PC-9 (cell line): Measurements from ENCODE around the gene FAM32A. TPM values are rescaled to one million over a fixed set of nuclear protein-coding genes. Genes with fewer than 3 reads are reported as not detected.

Source experiments
- BruUV-seq: library from RNA; stranded (reverse); fragments of 400-500 nt; replicated peaks from 2 replicates; lab custom pipeline; 2021; lab: Mats Ljungman, UMichigan
- CTCF ChIA-PET: fragments of 300-600 bp; sonication (Branson Sonifier 250); formaldehyde crosslinking; loops from one replicate; lab custom pipeline; 2022; ENCODE audit warnings: antibody characterized with exemption; lab: Charles Lee
- POLR2A ChIA-PET: fragments of 300-600 bp; sonication (Branson Sonifier 250); formaldehyde crosslinking; loops from one replicate; lab custom pipeline; 2022; ENCODE audit warnings: antibody characterized with exemption; ENCODE audit not compliant: unreplicated experiment; lab: Charles Lee
- DNase-seq, 2 experiments: peaks; one replicate each; pipeline versions ENCODE4 v3.0.0 to v3.0.0-alpha.2; 2015 to 2022; ENCODE audit warnings: mixed read lengths in 1 of 2
- H2AFZ ChIP-seq: fragments of 200-600 bp; sonication (generic); 2 replicates; pipeline ENCODE4 v1.8.1; 2017; ENCODE audit warnings: antibody characterized with exemption
- H3F3A ChIP-seq: fragments of 200-600 bp; sonication (generic); 2 replicates; pipeline ENCODE4 v1.8.1; 2017; ENCODE audit warnings: antibody characterized with exemption, mild to moderate bottlenecking, low read depth; ENCODE audit not compliant: insufficient read depth
- H3K27ac ChIP-seq: fragments of 200-600 bp; sonication (generic); 2 replicates; pipeline ENCODE4 v1.6.1; 2016; ENCODE audit warnings: mixed run types
- H3K27me3 ChIP-seq: fragments of 200-600 bp; sonication (generic); 2 replicates; pipeline ENCODE4 v1.6.1; 2016; ENCODE audit warnings: low read depth, mixed run types; ENCODE audit not compliant: insufficient read depth
- H3K36me3 ChIP-seq: fragments of 200-600 bp; sonication (generic); 2 replicates; pipeline ENCODE4 v1.6.1; 2016; ENCODE audit warnings: low read depth, mixed run types
- H3K4me1 ChIP-seq: fragments of 200-600 bp; sonication (generic); replicated peaks from 2 replicates; pipeline ENCODE4 v1.6.1; 2016; ENCODE audit warnings: mixed run types; ENCODE audit not compliant: insufficient read depth
- H3K4me2 ChIP-seq: fragments of 200-600 bp; sonication (generic); 2 replicates; pipeline ENCODE4 v1.6.1; 2017; ENCODE audit warnings: mixed run types
- H3K4me3 ChIP-seq: fragments of 200-600 bp; sonication (generic); 2 replicates; pipeline ENCODE4 v1.6.1; 2016; ENCODE audit warnings: mixed run types
- H3K79me2 ChIP-seq: fragments of 200-600 bp; sonication (generic); 2 replicates; pipeline ENCODE4 v1.6.1; 2017; ENCODE audit warnings: low read depth, mixed run types
- H3K9me2 ChIP-seq: fragments of 200-600 bp; sonication (generic); 2 replicates; pipeline ENCODE4 v1.8.1; 2017; ENCODE audit warnings: mild to moderate bottlenecking; ENCODE audit not compliant: insufficient read depth
- H3K9me3 ChIP-seq: fragments of 200-600 bp; sonication (generic); 2 replicates; pipeline ENCODE4 v1.8.1; 2016; ENCODE audit warnings: low read depth; ENCODE audit not compliant: insufficient read depth
- H4K20me1 ChIP-seq: fragments of 200-600 bp; sonication (generic); 2 replicates; pipeline ENCODE4 v1.8.1; 2017; ENCODE audit not compliant: insufficient read depth
- CTCF ChIP-seq: fragments of 200-600 bp; sonication (generic); conservative IDR thresholded peaks from 2 replicates; pipeline ENCODE4 v1.6.1; 2017; ENCODE audit warnings: mixed run types, antibody characterized with exemption, mild to moderate bottlenecking, moderate library complexity
- EZH2 ChIP-seq: fragments of 200-600 bp; sonication (generic); IDR thresholded peaks from 2 replicates; pipeline ENCODE4 v1.8.0; 2017; ENCODE audit warnings: antibody characterized with exemption, low read depth
- intact Hi-C: fragments of 100-400 bp; cut with micrococcal nuclease; formaldehyde crosslinking; loops from one replicate; pipeline ENCODE4 v1.10.0; 2022; ENCODE audit not compliant: unreplicated experiment
- total RNA-seq: library from RNA; stranded (reverse); gene quantifications from 2 replicates; pipeline ENCODE4 v1.2.3, GENCODE V29; 2021

The FAM32A gene
- total RNA-seq, 1 experiment from 2014 or later, result 66.5 TPM

DNA sequence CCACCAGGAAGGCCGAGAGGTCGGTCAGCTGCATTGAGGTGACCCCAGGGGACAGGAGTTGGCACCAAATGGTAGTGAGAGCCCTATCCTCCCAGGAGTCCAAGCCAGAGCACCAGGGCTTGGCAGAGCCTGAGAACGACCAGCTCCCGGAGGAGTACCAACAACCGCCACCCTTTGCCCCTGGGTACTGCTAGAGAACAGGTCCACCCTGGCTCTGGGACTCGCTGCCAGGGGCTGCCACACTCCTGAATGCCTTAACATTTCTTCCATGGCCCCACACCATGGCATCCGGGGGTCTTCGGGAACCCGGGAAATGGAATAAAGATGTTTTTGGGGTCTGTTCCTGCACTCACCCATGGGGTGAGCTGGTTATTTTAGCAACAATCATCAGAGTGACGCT lies 27.6 kb upstream of the FAM32A start:
- POLR2A ChIA-PET, result no interaction called here
- Histone ChIP-seq H3K36me3 (no peaks in the 10 kb centered on the region), H4K20me1 (no peaks in the 10 kb centered on the region), H3K4me2 (no peak overlapping the region), H2AFZ (no peak overlapping the region), H3K9me2 (no peaks in the 10 kb centered on the region), H3F3A (peaks cover 35% of the 10 kb centered on the region), H3K27ac (no peak overlapping the region), H3K9me3 (no peaks in the 10 kb centered on the region), H3K79me2 (no peaks in the 10 kb centered on the region), H3K4me3 (no peak overlapping the region), H3K27me3 (no peaks in the 10 kb centered on the region), H3K4me1 (peaks cover 25% of the 10 kb centered on the region)
- intact Hi-C loops, result no loop called here
- no TSS peak for BruUV-seq
- DNase-seq, result no peak
- CTCF ChIA-PET, result no interaction called here
- TF ChIP-seq CTCF (no peak), EZH2 (no peak)

DNA sequence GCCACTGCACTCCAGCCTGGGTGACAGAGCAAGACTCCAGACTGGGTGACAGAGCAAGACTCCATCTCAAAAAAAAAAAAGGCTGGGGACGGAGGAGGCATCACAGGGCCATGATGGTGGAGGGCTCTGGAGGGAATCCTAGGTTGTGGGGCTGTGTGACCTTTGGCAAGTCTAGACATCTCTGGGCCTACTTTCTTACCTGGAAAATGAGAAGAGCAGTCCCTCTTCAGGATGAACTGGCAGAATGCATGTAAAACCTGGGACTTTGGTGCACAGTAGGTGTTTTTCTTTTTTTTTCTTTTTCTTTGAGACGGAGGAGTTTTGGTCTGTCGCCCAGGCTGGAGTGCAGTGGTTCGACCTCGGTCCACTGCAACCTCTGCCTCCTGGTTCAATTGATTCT lies 25.6 kb upstream of the FAM32A start:
- no peaks in the 10 kb centered on the region for H3K27me3 ChIP-seq
- DNase-seq, result no peak
- no peak overlapping the region for H3K4me2 ChIP-seq
- no peaks in the 10 kb centered on the region for H3K9me3 ChIP-seq
- BruUV-seq, result no TSS peak
- peaks cover 44% of the 10 kb centered on the region for H3K4me1 ChIP-seq
- TF ChIP-seq EZH2, result no peak
- TF ChIP-seq CTCF, result no peak
- POLR2A ChIA-PET, result no interaction called here
- no peaks in the 10 kb centered on the region for H3K9me2 ChIP-seq
- peak overlapping the region; percentile 98 for H3K27ac ChIP-seq
- H3K79me2 ChIP-seq, result no peaks in the 10 kb centered on the region
- H4K20me1 ChIP-seq, result no peaks in the 10 kb centered on the region
- no peaks in the 10 kb centered on the region for H3K36me3 ChIP-seq
- H3K4me3 ChIP-seq, result no peak overlapping the region
- no peak overlapping the region for H2AFZ ChIP-seq
- CTCF ChIA-PET, result interaction anchor here (0.6 kb wide), 1 partner anchor 51 kb away, joined by 3 read pairs; no protein-coding TSS in a partner anchor
- H3F3A ChIP-seq, result peaks cover 41% of the 10 kb centered on the region
- intact Hi-C loops, result no loop called here

GRCh38 chr19:16160445-16160942 lies 24.7 kb upstream of the FAM32A start:
- H3K27ac ChIP-seq, result peak overlapping the region; percentile 98
- H3F3A ChIP-seq, result peaks cover 41% of the 10 kb centered on the region
- H3K27me3 ChIP-seq, result no peaks in the 10 kb centered on the region
- peaks cover 44% of the 10 kb centered on the region for H3K4me1 ChIP-seq
- no TSS peak for BruUV-seq
- intact Hi-C loops, result no loop called here
- H2AFZ ChIP-seq, result no peak overlapping the region
- H3K4me3 ChIP-seq, result peak overlapping the region; percentile 45; the same call in 1 of the 2 replicates
- TF ChIP-seq CTCF (no peak), EZH2 (no peak)
- H3K79me2 ChIP-seq, result no peaks in the 10 kb centered on the region
- H3K9me2 ChIP-seq, result no peaks in the 10 kb centered on the region
- H4K20me1 ChIP-seq, result no peaks in the 10 kb centered on the region
- H3K36me3 ChIP-seq, result no peaks in the 10 kb centered on the region
- H3K9me3 ChIP-seq, result no peaks in the 10 kb centered on the region
- no peak for DNase-seq
- ChIA-PET CTCF (no interaction called here), POLR2A (interaction anchor here (0.6 to 1.0 kb wide), 2 partner anchors 17 to 103 kb away, joined by 3 read pairs; partner anchors contain the start of gene HSH2D)
- peak overlapping the region; percentile 73 for H3K4me2 ChIP-seq
